Progenitor cell of endocrine pancreas (in vitro differentiated cells): Measurements from ENCODE around the gene HOXD4. TPM values are rescaled to one million over a fixed set of nuclear protein-coding genes. Genes with fewer than 3 reads are reported as not detected.

Source experiments
- DNase-seq: peaks from one replicate; pipeline ENCODE4 v3.0.0; 2021; ENCODE audit warnings: low spot score; ENCODE audit not compliant: unreplicated experiment
- H3K27ac Mint-ChIP-seq: 2 replicates; pipeline ENCODE4 v1.8.0; 2021; ENCODE audit warnings: mild to moderate bottlenecking, moderate library complexity, mixed read lengths
- H3K27me3 Mint-ChIP-seq: 2 replicates; pipeline ENCODE4 v1.8.0; 2021; ENCODE audit warnings: mixed read lengths
- H3K36me3 Mint-ChIP-seq: 2 replicates; pipeline ENCODE4 v1.8.0; 2022; ENCODE audit warnings: mixed read lengths; ENCODE audit not compliant: insufficient read depth
- H3K4me1 Mint-ChIP-seq: 2 replicates; pipeline ENCODE4 v1.8.0; 2021; ENCODE audit warnings: low read depth, mixed read lengths
- H3K4me3 Mint-ChIP-seq: 2 replicates; pipeline ENCODE4 v1.8.0; 2021; ENCODE audit warnings: low read depth, mild to moderate bottlenecking, moderate library complexity, mixed read lengths
- H3K9me3 Mint-ChIP-seq: 2 replicates; pipeline ENCODE4 v1.8.0; 2021; ENCODE audit warnings: low read depth, mixed read lengths
- total RNA-seq: library from RNA; stranded (reverse); gene quantifications from 2 replicates; pipeline ENCODE4 v1.2.1, GENCODE V29; 2021
- TF ChIP-seq, protein P1 (sequence below): fragments of 200-600 bp; sonication (generic); IDR thresholded peaks from one replicate; pipeline ENCODE4 v1.5.0; 2021; ENCODE audit warnings: antibody characterized with exemption, mild to moderate bottlenecking; ENCODE audit not compliant: unreplicated experiment

The HOXD4 gene
- total RNA-seq, 1 donor from 2014 or later, result not detected

DNA sequence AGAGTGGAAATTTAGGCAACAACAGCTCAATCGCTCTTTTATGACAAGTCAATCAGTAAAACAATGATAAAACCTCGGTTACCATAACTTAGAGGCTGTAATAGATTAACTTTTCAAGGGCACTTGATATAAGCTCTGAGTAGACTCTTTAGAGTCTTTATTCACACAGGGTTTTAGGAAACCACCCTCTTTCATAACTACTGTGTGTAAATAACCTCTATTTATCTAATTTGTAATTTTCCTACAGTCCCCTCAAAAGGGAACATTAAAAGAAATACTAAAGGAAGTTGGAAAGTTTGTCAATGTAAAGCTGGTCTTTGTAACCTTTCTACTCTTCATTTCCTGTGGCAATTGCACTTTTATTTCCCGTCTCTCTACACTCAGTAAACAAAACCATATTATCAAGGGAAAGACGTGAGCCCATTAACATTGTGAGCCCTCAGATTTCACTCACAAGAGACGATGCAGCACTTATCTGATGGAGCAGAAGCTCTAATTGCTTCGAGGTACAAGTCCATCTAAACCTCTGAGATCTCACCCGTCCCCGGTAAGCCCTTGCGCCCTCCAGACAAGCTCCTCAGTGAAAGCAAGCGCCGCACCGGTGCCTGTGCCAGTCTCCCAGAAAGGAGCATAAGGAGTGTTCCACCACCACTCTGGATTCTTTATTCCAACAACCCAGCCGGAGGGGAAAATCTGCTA, 36.0 kb downstream of the HOXD4 start:
- Mint-ChIP-seq H3K36me3 (no peaks in the 10 kb centered on the region), H3K4me1 (peaks cover 8% of the 10 kb centered on the region), H3K4me3 (peak overlapping the region; percentile 41), H3K27me3 (peaks cover 88% of the 10 kb centered on the region), H3K27ac (no peak overlapping the region), H3K9me3 (no peaks in the 10 kb centered on the region)
- TF ChIP-seq, protein P1, sequence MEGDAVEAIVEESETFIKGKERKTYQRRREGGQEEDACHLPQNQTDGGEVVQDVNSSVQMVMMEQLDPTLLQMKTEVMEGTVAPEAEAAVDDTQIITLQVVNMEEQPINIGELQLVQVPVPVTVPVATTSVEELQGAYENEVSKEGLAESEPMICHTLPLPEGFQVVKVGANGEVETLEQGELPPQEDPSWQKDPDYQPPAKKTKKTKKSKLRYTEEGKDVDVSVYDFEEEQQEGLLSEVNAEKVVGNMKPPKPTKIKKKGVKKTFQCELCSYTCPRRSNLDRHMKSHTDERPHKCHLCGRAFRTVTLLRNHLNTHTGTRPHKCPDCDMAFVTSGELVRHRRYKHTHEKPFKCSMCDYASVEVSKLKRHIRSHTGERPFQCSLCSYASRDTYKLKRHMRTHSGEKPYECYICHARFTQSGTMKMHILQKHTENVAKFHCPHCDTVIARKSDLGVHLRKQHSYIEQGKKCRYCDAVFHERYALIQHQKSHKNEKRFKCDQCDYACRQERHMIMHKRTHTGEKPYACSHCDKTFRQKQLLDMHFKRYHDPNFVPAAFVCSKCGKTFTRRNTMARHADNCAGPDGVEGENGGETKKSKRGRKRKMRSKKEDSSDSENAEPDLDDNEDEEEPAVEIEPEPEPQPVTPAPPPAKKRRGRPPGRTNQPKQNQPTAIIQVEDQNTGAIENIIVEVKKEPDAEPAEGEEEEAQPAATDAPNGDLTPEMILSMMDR, result no peak
- DNase-seq, result no peak

DNA sequence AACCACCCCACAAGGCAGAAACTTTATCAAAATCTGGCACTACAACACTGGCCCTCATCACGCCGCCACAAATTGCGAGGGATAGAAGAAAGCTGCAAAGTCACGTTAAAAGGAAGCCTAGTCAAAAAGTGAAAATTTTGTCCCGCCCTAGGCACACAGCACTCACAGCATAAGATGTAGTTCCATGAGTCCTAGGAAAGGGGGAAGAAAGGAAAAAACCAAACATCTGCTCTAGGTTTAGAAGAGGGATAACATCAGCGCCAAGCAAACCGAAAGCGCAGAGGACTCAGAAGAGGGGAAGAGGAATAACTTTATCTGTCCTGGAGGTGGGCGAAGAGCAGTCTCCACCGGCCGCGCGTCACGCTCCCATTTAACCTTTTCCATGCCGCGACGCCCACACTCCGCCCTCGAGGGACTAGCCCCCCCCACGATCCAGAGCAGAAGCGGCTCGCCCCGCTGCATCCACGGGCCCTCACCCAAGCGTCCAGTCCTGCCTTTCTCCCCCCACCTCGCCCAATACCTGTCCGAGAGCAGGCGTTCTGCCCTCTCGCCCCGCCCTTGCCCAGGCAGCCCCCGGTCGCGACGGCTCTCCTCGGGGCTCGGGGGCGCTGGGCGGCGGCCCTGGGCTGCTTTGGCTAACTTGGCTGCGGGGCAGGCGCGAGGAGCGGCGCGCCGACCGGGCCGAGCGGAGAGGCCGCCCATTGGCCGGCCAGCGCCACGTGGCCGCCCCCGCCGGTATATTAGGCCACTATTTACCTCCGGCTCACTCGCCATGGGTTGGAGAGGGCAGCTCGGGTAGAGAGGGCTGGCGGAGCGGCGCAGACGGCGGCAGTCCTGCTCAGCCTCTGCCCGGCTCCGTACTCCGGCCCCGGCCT, 36.8 kb downstream of the HOXD4 start, which contains the start of gene HOXD1:
Gene HOXD1, plus strand, starts transcription at position 770 of the 875 bp plus-strand sequence. CDS start 134 bp downstream, outside the sequence.
- TF ChIP-seq, protein P1, result no peak
- peaks cover 88% of the 10 kb centered on the region for H3K27me3 Mint-ChIP-seq
- no peaks in the 10 kb centered on the region for H3K9me3 Mint-ChIP-seq
- peak within 1 kb of the TSS; percentile 41 for H3K4me3 Mint-ChIP-seq
- H3K4me1 Mint-ChIP-seq, result peaks cover 8% of the 10 kb centered on the region
- no peaks in the 10 kb centered on the region for H3K36me3 Mint-ChIP-seq
- DNase-seq, result no peak
- H3K27ac Mint-ChIP-seq, result peak within 1 kb of the TSS; percentile 62

DNA sequence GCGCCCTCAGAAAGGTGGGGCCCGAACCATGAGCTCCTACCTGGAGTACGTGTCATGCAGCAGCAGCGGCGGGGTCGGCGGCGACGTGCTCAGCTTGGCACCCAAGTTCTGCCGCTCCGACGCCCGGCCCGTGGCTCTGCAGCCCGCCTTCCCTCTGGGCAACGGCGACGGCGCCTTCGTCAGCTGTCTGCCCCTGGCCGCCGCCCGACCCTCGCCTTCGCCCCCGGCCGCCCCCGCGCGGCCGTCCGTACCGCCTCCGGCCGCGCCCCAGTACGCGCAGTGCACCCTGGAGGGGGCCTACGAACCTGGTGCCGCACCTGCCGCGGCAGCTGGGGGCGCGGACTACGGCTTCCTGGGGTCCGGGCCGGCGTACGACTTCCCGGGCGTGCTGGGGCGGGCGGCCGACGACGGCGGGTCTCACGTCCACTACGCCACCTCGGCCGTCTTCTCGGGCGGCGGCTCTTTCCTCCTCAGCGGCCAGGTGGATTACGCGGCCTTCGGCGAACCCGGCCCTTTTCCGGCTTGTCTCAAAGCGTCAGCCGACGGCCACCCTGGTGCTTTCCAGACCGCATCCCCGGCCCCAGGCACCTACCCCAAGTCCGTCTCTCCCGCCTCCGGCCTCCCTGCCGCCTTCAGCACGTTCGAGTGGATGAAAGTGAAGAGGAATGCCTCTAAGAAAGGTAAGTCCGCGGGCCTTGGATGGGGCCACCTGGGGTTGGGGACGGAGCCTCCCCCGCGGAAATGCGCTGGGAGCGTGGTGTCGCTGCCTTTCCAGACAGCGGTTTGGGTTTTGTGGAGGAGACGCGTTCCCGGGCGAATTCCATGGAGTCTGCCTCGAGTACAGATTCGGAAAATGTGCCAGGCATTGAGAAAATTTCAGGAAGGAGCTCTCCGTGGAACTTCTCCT, 37.7 kb downstream of the HOXD4 start:
- no peaks in the 10 kb centered on the region for H3K9me3 Mint-ChIP-seq
- peaks cover 8% of the 10 kb centered on the region for H3K4me1 Mint-ChIP-seq
- no peaks in the 10 kb centered on the region for H3K36me3 Mint-ChIP-seq
- peaks cover 88% of the 10 kb centered on the region for H3K27me3 Mint-ChIP-seq
- DNase-seq, result no peak
- peak overlapping the region; percentile 16 for H3K27ac Mint-ChIP-seq
- TF ChIP-seq, protein P1, result no peak
- peak overlapping the region; percentile 29 for H3K4me3 Mint-ChIP-seq

DNA sequence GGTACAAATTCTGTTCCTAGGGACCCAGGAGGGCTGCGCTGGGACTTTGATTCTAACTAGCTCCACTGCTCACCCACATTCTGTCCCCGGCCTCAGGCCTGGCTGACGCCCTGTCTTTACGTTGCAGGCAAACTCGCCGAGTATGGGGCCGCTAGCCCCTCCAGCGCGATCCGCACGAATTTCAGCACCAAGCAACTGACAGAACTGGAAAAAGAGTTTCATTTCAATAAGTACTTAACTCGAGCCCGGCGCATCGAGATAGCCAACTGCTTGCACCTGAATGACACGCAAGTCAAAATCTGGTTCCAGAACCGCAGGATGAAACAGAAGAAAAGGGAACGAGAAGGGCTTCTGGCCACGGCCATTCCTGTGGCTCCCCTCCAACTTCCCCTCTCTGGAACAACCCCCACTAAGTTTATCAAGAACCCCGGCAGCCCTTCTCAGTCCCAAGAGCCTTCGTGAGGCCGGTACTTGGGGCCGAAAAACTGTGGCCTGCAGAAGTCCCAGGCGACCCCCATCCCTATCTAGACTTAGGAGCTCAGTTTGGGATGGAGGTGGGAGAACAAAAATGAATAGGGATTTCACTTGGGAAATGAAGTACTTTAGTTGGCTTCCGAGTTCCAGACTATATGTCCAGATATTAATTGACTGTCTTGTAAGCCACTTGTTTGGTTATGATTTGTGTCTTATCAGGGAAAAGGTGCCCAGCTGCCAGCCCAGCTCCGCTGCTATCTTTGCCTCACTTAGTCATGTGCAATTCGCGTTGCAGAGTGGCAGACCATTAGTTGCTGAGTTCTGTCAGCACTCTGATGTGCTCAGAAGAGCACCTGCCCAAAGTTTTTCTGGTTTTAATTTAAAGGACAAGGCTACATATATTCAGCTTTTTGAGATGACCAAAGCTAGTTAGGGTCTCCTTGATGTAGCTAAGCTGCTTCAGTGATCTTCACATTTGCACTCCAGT, 38.6 kb downstream of the HOXD4 start:
- H3K27me3 Mint-ChIP-seq, result peaks cover 87% of the 10 kb centered on the region
- no peak for DNase-seq
- peaks cover 8% of the 10 kb centered on the region for H3K4me1 Mint-ChIP-seq
- TF ChIP-seq, protein P1, result no peak
- H3K36me3 Mint-ChIP-seq, result no peaks in the 10 kb centered on the region
- no peaks in the 10 kb centered on the region for H3K9me3 Mint-ChIP-seq
- peak overlapping the region; percentile 29 for H3K4me3 Mint-ChIP-seq
- peak overlapping the region; percentile 16 for H3K27ac Mint-ChIP-seq
